GM18861 (cell line): ENCODE measurements around the gene CDH11.

Experiments
- ATAC-seq: cut with Tn5 transposase; IDR thresholded peaks from one replicate; pipeline ENCODE4 v1.9.1; 2021; ENCODE audit not compliant: unreplicated experiment

Gene CDH11

GRCh38 chr16:64924086-64924485, 197.8 kb downstream of the CDH11 start:
- ATAC-seq, result no peak

GRCh38 chr16:64919929-64920607, 201.8 kb downstream of the CDH11 start:
- ATAC-seq, result no peak

GRCh38 chr16:64919141-64919540, 202.7 kb downstream of the CDH11 start:
- no peak for ATAC-seq

GRCh38 chr16:64916051-64916450, 205.8 kb downstream of the CDH11 start:
- ATAC-seq, result no peak

GRCh38 chr16:64910356-64910755, 211.5 kb downstream of the CDH11 start:
- ATAC-seq, result no peak

- no peak for ATAC-seq
These were observed 214.0 kb downstream of the CDH11 start for GRCh38 chr16:64907844-64908243.

GRCh38 chr16:64903770-64904169, 218.1 kb downstream of the CDH11 start:
- no peak for ATAC-seq

- ATAC-seq, result no peak
These were observed 221.3 kb downstream of the CDH11 start for GRCh38 chr16:64900517-64900916.

- ATAC-seq, result no peak
These were observed 221.8 kb downstream of the CDH11 start for GRCh38 chr16:64900019-64900418.

GRCh38 chr16:64898159-64898558, 223.7 kb downstream of the CDH11 start:
- no peak for ATAC-seq
